Measurements from ENCODE around the gene LTBP2.
"Not testable (repeated sequence)": the region's sequence is repeated elsewhere in the genome, so short reads cannot be mapped to it uniquely, and the experiment has no call there.

Gene LTBP2

GRCh38 chr14:74552623-74553022 is 59.4 kb downstream of the LTBP2 start:
- no peak for DNase-seq (ENCODE audit: low read depth, low spot score)

GRCh38 chr14:74551431-74552371 is 60.3 kb downstream of the LTBP2 start:
- DNase-seq (ENCODE audit: low read depth, low spot score): no peak

GRCh38 chr14:74551001-74551400 is 61.0 kb downstream of the LTBP2 start:
- DNase-seq (ENCODE audit: low read depth, low spot score): no peak

GRCh38 chr14:74550071-74550470 is 62.0 kb downstream of the LTBP2 start:
- no peak for DNase-seq (ENCODE audit: low read depth, low spot score)

- DNase-seq (ENCODE audit: low read depth, low spot score): no peak
Measured at GRCh38 chr14:74549588-74549987, 62.4 kb downstream of the LTBP2 start.

- no peak for DNase-seq (ENCODE audit: low read depth, low spot score)
Measured at GRCh38 chr14:74548881-74549280, 63.2 kb downstream of the LTBP2 start.

GRCh38 chr14:74547331-74547927 is 64.6 kb downstream of the LTBP2 start:
- DNase-seq (ENCODE audit: low read depth, low spot score): no peak

GRCh38 chr14:74546416-74546815 is 65.6 kb downstream of the LTBP2 start:
- no peak for DNase-seq (ENCODE audit: low read depth, low spot score)

GRCh38 chr14:74545386-74545785 is 66.7 kb downstream of the LTBP2 start:
- no peak for DNase-seq (ENCODE audit: low read depth, low spot score)

GRCh38 chr14:74543771-74544438 is 68.1 kb downstream of the LTBP2 start:
- no peak for DNase-seq (ENCODE audit: low read depth, low spot score)

- no peak for DNase-seq (ENCODE audit: low read depth, low spot score)
Measured at GRCh38 chr14:74542056-74542685, 69.9 kb downstream of the LTBP2 start.

GRCh38 chr14:74541225-74541624 is 70.8 kb downstream of the LTBP2 start:
- no peak for DNase-seq (ENCODE audit: low read depth, low spot score)

- no peak for DNase-seq (ENCODE audit: low read depth, low spot score)
Measured at GRCh38 chr14:74539503-74539902, 72.5 kb downstream of the LTBP2 start.

- DNase-seq (ENCODE audit: low read depth, low spot score): no peak
Measured at GRCh38 chr14:74538411-74539391, 73.3 kb downstream of the LTBP2 start.

- DNase-seq (ENCODE audit: low read depth, low spot score): not testable (repeated sequence)
Measured at GRCh38 chr14:74536336-74536735, 75.7 kb downstream of the LTBP2 start.

GRCh38 chr14:74535756-74536325 is 76.2 kb downstream of the LTBP2 start:
- no peak for DNase-seq (ENCODE audit: low read depth, low spot score)

GRCh38 chr14:74533576-74533975 is 78.5 kb downstream of the LTBP2 start:
- no peak for DNase-seq (ENCODE audit: low read depth, low spot score)

- DNase-seq (ENCODE audit: low read depth, low spot score): no peak
Measured at GRCh38 chr14:74532246-74532645, 79.8 kb downstream of the LTBP2 start.

- no peak for DNase-seq (ENCODE audit: low read depth, low spot score)
Measured at GRCh38 chr14:74531467-74531866, 80.6 kb downstream of the LTBP2 start.

GRCh38 chr14:74531006-74531405 is 81.0 kb downstream of the LTBP2 start:
- no peak for DNase-seq (ENCODE audit: low read depth, low spot score)

Data from activated naive CD8-positive, alpha-beta T cell treated with anti-CD3 and anti-CD28 coated beads, Interleukin-2, amount 50 U/mL, for 16 hours (primary cell).